ENCODE results near the gene ATF3. TPM values are rescaled to one million over a fixed set of nuclear protein-coding genes. Genes with fewer than 3 reads are reported as not detected.

ATF3 gene
- total and polyA plus RNA-seq, 7 donors = 3.2 to 162 (median 29.4) TPM

GRCh38 chr1:212609701-212610574, 1.4 kb downstream of the ATF3 start:
- H3K9me3 ChIP-seq = no peaks in the 10 kb centered on the region
- peaks cover 12 to 31% (median 27%) of the 10 kb centered on the region in 3 donors for H3K27me3 ChIP-seq
- peak overlapping the region; percentile 80 to 88 (median 81) for H3K4me3 ChIP-seq
- TF ChIP-seq, protein P1, sequence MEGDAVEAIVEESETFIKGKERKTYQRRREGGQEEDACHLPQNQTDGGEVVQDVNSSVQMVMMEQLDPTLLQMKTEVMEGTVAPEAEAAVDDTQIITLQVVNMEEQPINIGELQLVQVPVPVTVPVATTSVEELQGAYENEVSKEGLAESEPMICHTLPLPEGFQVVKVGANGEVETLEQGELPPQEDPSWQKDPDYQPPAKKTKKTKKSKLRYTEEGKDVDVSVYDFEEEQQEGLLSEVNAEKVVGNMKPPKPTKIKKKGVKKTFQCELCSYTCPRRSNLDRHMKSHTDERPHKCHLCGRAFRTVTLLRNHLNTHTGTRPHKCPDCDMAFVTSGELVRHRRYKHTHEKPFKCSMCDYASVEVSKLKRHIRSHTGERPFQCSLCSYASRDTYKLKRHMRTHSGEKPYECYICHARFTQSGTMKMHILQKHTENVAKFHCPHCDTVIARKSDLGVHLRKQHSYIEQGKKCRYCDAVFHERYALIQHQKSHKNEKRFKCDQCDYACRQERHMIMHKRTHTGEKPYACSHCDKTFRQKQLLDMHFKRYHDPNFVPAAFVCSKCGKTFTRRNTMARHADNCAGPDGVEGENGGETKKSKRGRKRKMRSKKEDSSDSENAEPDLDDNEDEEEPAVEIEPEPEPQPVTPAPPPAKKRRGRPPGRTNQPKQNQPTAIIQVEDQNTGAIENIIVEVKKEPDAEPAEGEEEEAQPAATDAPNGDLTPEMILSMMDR (IDR thresholded peaks at IDR 0.05) = no peak
- TF ChIP-seq POLR2AphosphoS5 (IDR thresholded peaks at IDR 0.05) = no peak
- no peak for TF ChIP-seq POLR2A (IDR thresholded peaks at IDR 0.05)
- no peak for TF ChIP-seq EP300 (IDR thresholded peaks at IDR 0.05)
- no peaks in the 10 kb centered on the region for H3K36me3 ChIP-seq
- intact Hi-C loops (cut with DNase I) = loop anchor here (2.0 to 5.0 kb wide), 3 partner anchors 57 to 573 kb away; partner anchors contain the start of genes DTL and INTS7
- 26 to 28% methylated on average over 20 of the region's 20 CpGs for WGBS, 2 donors
- peak; percentile 74 for DNase-seq
- H3K4me1 ChIP-seq = peaks cover 0 to 54% (median 38%) of the 10 kb centered on the region in 4 donors
- H3K27ac ChIP-seq = peak overlapping the region; percentile 97 to 99 (median 99)

- H3K4me1 ChIP-seq = peaks cover 0 to 50% (median 38%) of the 10 kb centered on the region in 4 donors
- H3K36me3 ChIP-seq = peaks cover 0 to 6% (median 0%) of the 10 kb centered on the region in 4 donors
- WGBS, 2 donors = 89 to 93% methylated on average over 5 of the region's 5 CpGs
- DNase-seq = no peak
- H3K27ac ChIP-seq = peak overlapping the region in 1 of 4 donors; percentile 99
- peaks cover 12 to 25% (median 23%) of the 10 kb centered on the region in 3 donors for H3K27me3 ChIP-seq
- intact Hi-C loops (cut with DNase I) = loop anchor here (5.0 kb wide), 1 partner anchor 57 kb away; no protein-coding TSS in a partner anchor
- peak overlapping the region in 1 of 4 donors; percentile 82 for H3K4me3 ChIP-seq
- no peaks in the 10 kb centered on the region for H3K9me3 ChIP-seq
- no peak for TF ChIP-seq POLR2A (IDR thresholded peaks at IDR 0.05)
- TF ChIP-seq POLR2AphosphoS5 (IDR thresholded peaks at IDR 0.05) = no peak
Measured at GRCh38 chr1:212610575-212610967, 2.0 kb downstream of the ATF3 start.

GRCh38 chr1:212611000-212611948, 2.7 kb downstream of the ATF3 start:
- Histone ChIP-seq H3K4me1 (peaks cover 0 to 46% (median 35%) of the 10 kb centered on the region in 4 donors), H3K27me3 (peaks cover 12 to 18% (median 16%) of the 10 kb centered on the region in 3 donors), H3K36me3 (peaks cover 0 to 7% (median 2%) of the 10 kb centered on the region in 4 donors), H3K9me3 (no peaks in the 10 kb centered on the region), H3K27ac (peak overlapping the region in 1 of 4 donors; percentile 99), H3K4me3 (peak overlapping the region in 1 of 4 donors; percentile 82)
- WGBS, 2 donors = 89% methylated on average over 2 of the region's 2 CpGs
- TF ChIP-seq, protein P1 (IDR thresholded peaks at IDR 0.05) = no peak
- intact Hi-C loops (cut with DNase I) = loop anchor here (5.0 kb wide), 1 partner anchor 56 kb away; no protein-coding TSS in a partner anchor
- no peak for DNase-seq

GRCh38 chr1:212612041-212612961, 3.7 kb downstream of the ATF3 start:
- Histone ChIP-seq H3K36me3 (peaks cover 0 to 14% (median 5%) of the 10 kb centered on the region in 4 donors), H3K27ac (no peak overlapping the region), H3K27me3 (peaks cover 2 to 7% (median 6%) of the 10 kb centered on the region in 3 donors), H3K4me1 (peaks cover 0 to 36% (median 26%) of the 10 kb centered on the region in 4 donors), H3K4me3 (no peak overlapping the region), H3K9me3 (no peaks in the 10 kb centered on the region)
- no peak for TF ChIP-seq POLR2AphosphoS5 (IDR thresholded peaks at IDR 0.05)
- no peak for TF ChIP-seq EP300 (IDR thresholded peaks at IDR 0.05)
- no peak for TF ChIP-seq POLR2A (IDR thresholded peaks at IDR 0.05)
- TF ChIP-seq, protein P1 (IDR thresholded peaks at IDR 0.05) = no peak
- WGBS, 2 donors = 89 to 90% methylated on average over 8 of the region's 8 CpGs
- intact Hi-C loops (cut with DNase I) = loop anchor here (5.0 kb wide), 1 partner anchor 55 kb away; no protein-coding TSS in a partner anchor
- no peak for DNase-seq
